GM18867 (cell line): ENCODE results near the gene KDM3A.

Source experiments
- ATAC-seq: cut with Tn5 transposase; IDR thresholded peaks from one replicate; pipeline ENCODE4 v1.9.1; 2021; ENCODE audit warnings: mild to moderate bottlenecking, moderate library complexity; ENCODE audit not compliant: unreplicated experiment

The KDM3A gene

GRCh38 chr2:86430368-86430767 is 10.8 kb upstream of the KDM3A start:
- no peak for ATAC-seq

GRCh38 chr2:86433137-86433536 is 8.0 kb upstream of the KDM3A start:
- ATAC-seq, result no peak

GRCh38 chr2:86434290-86434689 is 6.9 kb upstream of the KDM3A start:
- no peak for ATAC-seq

- no peak for ATAC-seq
Observed at GRCh38 chr2:86435531-86435930, 5.6 kb upstream of the KDM3A start.

GRCh38 chr2:86436328-86436727 is 4.8 kb upstream of the KDM3A start:
- no peak for ATAC-seq

- no peak for ATAC-seq
Observed at GRCh38 chr2:86439879-86440630, 1.1 kb upstream of the KDM3A start.

GRCh38 chr2:86441392-86441881 is 266 bp downstream of the KDM3A start:
- ATAC-seq, result peak; percentile 24

GRCh38 chr2:86441882-86442641 is 891 bp downstream of the KDM3A start:
- peak; percentile 23 for ATAC-seq

GRCh38 chr2:86442642-86443005 is 1.5 kb downstream of the KDM3A start:
- ATAC-seq, result peak; percentile 61

- no peak for ATAC-seq
Observed at GRCh38 chr2:86443631-86444350, 2.6 kb downstream of the KDM3A start.

- ATAC-seq, result no peak
Observed at GRCh38 chr2:86445436-86445835, 4.3 kb downstream of the KDM3A start.

GRCh38 chr2:86446060-86446459 is 4.9 kb downstream of the KDM3A start:
- no peak for ATAC-seq

- no peak for ATAC-seq
Observed at GRCh38 chr2:86453836-86454235, 12.7 kb downstream of the KDM3A start.

- no peak for ATAC-seq
Observed at GRCh38 chr2:86454238-86454637, 13.1 kb downstream of the KDM3A start.

GRCh38 chr2:86455181-86455580 is 14.0 kb downstream of the KDM3A start:
- ATAC-seq, result no peak

- ATAC-seq, result no peak
Observed at GRCh38 chr2:86461042-86461743, 20.0 kb downstream of the KDM3A start.

GRCh38 chr2:86464652-86465051 is 23.5 kb downstream of the KDM3A start:
- ATAC-seq, result no peak

GRCh38 chr2:86466306-86466705 is 25.1 kb downstream of the KDM3A start:
- no peak for ATAC-seq

- no peak for ATAC-seq
Observed at GRCh38 chr2:86468162-86469033, 27.2 kb downstream of the KDM3A start.

- no peak for ATAC-seq
Observed at GRCh38 chr2:86470890-86471289, 29.7 kb downstream of the KDM3A start.
